ENCODE results near the gene RBM24. TPM values are rescaled to one million over a fixed set of nuclear protein-coding genes. Genes with fewer than 3 reads are reported as not detected.

Gene RBM24
- total RNA-seq: not detected in 2 replicates

GRCh38 chr6:17281100-17281496 lies at the start of gene RBM24:
RBM24 (plus strand) TSS chr6:17281361; CDS start chr6:17281582, 221 bp downstream.
- intact Hi-C loops (cut with micrococcal nuclease): loop anchor here (2.0 kb wide), 1 partner anchor 534 kb away; no protein-coding TSS in a partner anchor

- intact Hi-C loops (cut with micrococcal nuclease): no loop called here
Measured at GRCh38 chr6:17233531-17233930, 47.6 kb upstream of the RBM24 start.

DNA sequence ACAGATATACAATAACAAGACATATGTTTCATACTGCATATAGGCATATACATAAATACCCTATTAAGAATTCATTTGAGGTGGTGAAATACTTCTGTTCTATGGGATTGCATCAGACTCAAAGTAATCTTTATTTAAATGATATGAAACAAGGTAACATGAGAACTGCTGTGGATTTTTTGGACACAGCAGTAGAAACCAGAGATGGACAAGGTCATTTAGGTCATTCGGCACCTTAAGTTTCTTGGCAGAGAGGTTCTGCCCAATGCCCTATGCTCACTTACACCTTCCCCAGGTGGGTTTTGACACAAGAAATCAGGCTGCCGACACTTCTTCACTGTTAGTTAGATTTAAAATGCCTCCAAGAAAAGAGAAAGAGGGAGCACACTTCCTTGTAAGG lies 43.9 kb upstream of the RBM24 start:
- intact Hi-C loops (cut with micrococcal nuclease): no loop called here

DNA sequence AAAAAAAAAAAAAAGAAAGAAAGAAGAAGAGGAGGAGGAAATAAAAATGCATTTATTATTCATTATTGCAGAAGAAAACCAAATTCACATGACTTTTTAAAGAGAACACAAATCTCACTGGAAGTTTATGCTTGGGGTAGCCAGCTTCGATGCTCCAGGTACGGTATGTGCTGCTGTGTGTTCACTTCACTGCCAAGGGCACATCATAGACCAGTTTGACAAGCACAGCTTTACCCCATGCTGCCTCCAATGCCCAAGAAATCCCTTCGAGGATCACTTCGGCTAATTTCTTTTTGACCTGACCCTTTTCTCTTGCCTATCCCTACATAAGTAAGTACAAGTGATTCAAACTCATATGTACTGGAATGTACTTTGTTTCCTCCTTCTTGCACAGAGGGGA lies 41.9 kb upstream of the RBM24 start:
- intact Hi-C loops (cut with micrococcal nuclease): no loop called here

DNA sequence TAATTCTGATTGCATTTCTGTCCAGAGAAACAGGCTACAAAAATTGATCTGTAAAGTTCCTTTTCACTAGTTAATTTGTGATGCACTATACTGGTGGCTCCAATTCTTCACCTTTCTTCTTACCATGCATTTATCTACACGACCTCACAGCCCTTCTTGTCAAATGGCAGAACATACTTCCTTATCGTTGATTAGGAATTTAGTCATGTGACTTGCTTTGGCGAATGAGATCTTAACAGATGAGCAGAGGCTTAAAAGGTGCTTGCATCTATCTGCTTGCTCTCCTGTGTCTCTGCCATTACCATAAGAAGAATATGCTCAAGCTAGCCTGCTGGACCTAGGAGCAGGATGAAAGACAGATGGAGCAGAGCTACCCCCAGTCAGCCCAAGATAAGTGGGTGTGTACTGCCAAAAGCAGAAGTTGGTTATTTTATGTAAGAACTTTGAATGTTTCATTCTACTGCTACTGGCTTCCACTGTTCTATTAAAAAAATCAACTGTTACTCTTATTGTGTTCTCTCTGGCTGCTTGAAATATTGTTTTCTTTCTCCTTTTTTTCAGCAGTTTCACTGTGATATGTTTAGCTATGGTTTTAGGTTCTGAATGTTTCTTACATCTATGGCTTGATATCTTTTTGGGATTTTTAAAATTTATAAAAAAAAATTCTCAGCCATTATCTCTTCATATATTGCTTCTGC lies 40.2 kb upstream of the RBM24 start:
- intact Hi-C loops (cut with micrococcal nuclease): no loop called here

DNA sequence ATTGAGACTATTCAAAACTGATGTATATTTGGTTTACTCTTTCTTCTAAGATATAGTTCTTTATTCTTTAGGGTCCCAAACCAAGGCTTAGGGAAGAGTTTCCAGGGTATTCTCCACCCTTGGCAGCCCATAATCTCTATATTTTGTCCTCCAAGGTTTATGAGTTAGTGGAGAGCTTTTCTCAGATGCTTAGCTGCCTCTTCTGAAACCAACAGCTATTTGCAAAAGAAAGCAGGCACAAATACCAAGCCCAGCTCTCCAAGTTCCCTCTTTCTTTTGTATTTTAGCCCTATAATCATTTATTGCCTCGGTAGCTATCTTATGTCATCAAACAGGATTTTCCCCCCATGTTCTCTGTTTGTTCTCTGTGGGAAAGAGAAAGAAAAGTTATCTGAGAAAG lies 39.1 kb upstream of the RBM24 start:
- intact Hi-C loops (cut with micrococcal nuclease): no loop called here

- intact Hi-C loops (cut with micrococcal nuclease): no loop called here
Measured at GRCh38 chr6:17250237-17250636, 30.9 kb upstream of the RBM24 start.

- intact Hi-C loops (cut with micrococcal nuclease): no loop called here
Measured at GRCh38 chr6:17251953-17252352, 29.2 kb upstream of the RBM24 start.

GRCh38 chr6:17258749-17259148 lies 22.4 kb upstream of the RBM24 start:
- intact Hi-C loops (cut with micrococcal nuclease): no loop called here

DNA sequence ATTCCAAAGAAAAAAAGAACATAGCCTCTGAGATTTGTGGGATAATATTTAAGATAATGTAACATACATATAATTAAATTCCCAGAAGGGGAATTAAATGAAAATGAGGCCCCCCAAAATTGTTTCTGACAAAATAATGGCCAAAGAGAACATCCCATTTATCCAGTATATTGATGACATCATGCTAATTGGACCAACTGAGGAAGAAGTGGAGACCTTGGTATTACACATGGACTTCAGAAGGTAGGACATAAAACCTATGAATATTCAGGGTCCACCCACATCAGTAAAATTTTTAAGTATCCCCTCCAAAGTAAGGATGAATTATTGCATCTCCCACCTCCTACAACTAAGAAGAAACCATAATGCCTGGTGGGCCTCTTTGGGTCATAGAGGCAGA lies 15.6 kb upstream of the RBM24 start:
- intact Hi-C loops (cut with micrococcal nuclease): no loop called here

GRCh38 chr6:17267566-17267965 lies 13.6 kb upstream of the RBM24 start:
- intact Hi-C loops (cut with micrococcal nuclease): no loop called here

- intact Hi-C loops (cut with micrococcal nuclease): no loop called here
Measured at GRCh38 chr6:17268114-17268513, 13.0 kb upstream of the RBM24 start.

DNA sequence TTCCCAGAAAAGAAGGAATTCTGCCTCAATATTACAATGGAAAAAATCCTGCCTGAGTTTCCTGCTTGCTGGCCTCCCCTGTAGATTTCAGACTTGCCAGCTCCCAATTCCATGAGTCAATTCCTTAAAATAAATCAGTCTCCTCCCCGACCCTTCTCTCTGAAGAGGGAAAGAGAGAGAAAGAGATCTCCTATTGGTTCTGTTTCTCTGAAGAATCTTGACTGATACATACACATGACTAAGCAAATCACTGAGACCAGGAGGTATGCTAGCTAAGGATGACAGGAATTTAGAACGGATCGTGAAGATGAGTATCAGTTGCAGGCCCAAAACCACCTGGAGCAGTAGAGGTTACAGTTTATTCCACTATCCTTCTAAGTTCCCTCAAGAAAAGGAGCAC lies 11.3 kb upstream of the RBM24 start:
- intact Hi-C loops (cut with micrococcal nuclease): no loop called here

- intact Hi-C loops (cut with micrococcal nuclease): no loop called here
Measured at GRCh38 chr6:17271628-17272027, 9.5 kb upstream of the RBM24 start.

DNA sequence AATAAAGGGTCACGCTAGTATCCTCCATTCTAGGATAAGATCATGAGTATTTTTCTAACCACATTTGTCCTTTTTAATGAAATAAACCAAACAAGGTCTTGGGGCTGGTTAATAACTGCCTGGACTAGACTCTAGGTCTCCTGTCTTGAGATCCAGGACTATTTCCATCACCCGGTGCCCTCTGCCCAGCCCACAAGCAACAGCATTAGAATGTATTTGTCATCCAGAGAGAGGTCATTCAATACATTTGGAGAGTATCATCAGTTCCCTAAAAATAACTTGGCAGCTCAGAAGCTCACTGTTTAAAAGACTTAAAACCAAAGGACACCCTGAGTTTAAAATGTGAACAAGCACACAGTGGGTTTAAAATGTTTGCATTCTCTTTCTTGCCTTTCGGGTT lies 4.4 kb upstream of the RBM24 start:
- intact Hi-C loops (cut with micrococcal nuclease): no loop called here

- intact Hi-C loops (cut with micrococcal nuclease): no loop called here
Measured at GRCh38 chr6:17277256-17277655, 3.9 kb upstream of the RBM24 start.

DNA sequence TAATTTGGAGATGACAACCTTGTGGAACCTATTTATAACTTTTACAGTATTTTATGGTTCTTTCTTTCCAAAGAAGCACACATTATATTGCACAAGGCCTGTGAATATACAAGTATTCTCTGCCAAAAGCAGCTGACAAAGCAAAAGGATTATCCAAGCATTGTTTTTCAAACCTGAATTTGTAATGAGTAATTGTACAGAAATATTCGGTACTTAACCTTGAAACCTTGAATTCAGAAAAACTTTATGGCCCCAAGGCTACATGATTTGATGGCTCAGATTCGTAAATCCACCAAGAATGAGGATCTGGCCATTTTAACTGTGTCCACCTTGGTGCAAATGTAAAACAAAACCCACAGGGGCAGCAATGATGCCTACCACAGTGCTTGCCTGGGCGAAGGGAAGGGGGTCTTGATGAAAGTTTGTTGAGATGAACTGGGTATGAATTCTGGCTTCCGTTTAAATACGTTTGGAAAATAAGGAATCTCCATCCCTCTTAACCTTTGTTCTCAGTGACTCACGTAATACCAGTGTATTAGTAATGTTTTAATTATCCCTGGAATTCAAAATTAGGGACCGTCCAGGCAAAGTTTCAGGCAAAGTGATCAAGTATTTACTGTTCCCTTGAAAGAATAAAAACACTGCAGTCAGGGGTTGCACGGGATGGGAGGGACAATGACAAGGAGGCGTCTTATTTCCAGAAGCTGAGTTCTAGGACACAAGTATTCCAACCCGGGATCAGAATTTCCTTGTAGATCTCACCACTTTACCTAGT lies 2.7 kb upstream of the RBM24 start:
- intact Hi-C loops (cut with micrococcal nuclease): no loop called here

DNA sequence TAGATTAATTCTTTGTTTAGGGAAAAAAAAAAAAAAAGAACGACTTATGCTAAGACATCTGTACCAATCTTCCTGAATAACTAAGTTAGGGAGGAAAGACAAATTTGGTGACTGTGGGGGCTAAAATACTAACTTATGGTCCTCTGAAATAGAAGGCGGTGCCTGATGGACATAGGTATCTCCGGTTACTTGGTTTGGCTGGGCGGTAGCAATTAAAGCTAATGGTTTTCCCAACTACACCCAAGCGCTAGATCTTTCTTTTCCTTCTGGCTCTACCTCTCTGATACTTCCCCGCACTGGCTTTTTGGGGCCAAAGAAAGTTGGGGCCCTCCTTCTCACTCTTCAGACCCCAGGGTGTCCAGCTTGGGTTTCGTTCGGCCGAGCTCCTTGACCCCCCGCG lies 1.0 kb upstream of the RBM24 start:
- intact Hi-C loops (cut with micrococcal nuclease): loop anchor here (2.0 kb wide), 1 partner anchor 535 kb away; no protein-coding TSS in a partner anchor

- intact Hi-C loops (cut with micrococcal nuclease): loop anchor here (2.0 kb wide), 1 partner anchor 534 kb away; no protein-coding TSS in a partner anchor
Measured at GRCh38 chr6:17280552-17281090, 540 bp upstream of the RBM24 start.

GRCh38 chr6:17281497-17282481 lies 628 bp downstream of the RBM24 start:
- intact Hi-C loops (cut with micrococcal nuclease): loop anchor here (2.0 kb wide), 1 partner anchor 533 kb away; no protein-coding TSS in a partner anchor

DNA sequence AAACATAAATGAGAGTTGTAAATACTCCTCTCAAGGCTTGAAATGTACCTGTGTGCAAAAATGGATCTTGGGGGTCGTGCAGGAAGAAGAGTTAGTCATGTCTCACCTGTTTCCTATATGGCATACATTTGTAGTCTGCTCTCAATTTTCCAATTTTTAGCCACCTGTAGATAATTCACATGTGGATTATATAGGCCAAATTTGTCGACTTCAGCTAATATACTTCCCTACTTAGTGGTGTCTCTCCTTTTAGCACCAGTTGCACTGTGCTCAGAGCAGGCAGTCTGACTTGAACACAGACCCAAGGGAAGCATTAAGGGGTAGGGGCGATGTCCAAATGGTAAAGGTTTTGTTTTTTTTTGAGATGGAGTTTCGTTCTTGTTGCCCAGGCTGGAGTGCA lies 1.9 kb downstream of the RBM24 start:
- intact Hi-C loops (cut with micrococcal nuclease): no loop called here
